GM21717 (cell line): ENCODE results near the gene TCAIM.
A peak's percentile ranks its signal among the peaks of the same experiment; 100 is the strongest.
"Not testable (repeated sequence)": the region's sequence is repeated elsewhere in the genome, so short reads cannot be mapped to it uniquely, and the experiment has no call there.

Experiments used
- ATAC-seq: cut with Tn5 transposase; IDR thresholded peaks from one replicate; pipeline ENCODE4 v1.9.1; 2021; ENCODE audit warnings: mild to moderate bottlenecking, moderate library complexity; ENCODE audit not compliant: unreplicated experiment

TCAIM gene

GRCh38 chr3:44414517-44415090 lies 76.0 kb downstream of the TCAIM start:
- no peak for ATAC-seq

DNA sequence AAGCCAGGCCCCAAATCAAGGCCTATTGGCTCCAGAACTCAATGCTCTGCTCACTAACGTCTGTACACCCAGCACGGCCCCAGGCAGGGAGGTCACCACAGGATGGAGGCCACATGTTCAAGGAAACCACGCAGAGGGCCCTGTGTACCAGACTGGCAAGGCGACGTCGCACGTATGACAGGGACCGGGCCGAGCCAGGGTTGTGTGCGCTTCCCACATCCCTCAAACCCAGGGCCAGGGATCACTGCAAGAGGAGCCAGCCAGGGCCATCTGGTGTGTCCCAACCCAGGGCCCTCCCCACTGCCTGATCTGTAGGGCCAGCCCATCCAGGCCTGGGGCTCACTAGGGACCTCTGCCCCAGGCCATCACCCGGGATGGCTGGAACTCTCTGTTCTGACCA lies 76.9 kb downstream of the TCAIM start:
- no peak for ATAC-seq

GRCh38 chr3:44416031-44417030 lies 77.8 kb downstream of the TCAIM start:
- ATAC-seq = no peak

- ATAC-seq = not testable (repeated sequence)
Observed at GRCh38 chr3:44418118-44418517, 79.6 kb downstream of the TCAIM start.

- no peak for ATAC-seq
Observed at GRCh38 chr3:44418549-44418948, 80.0 kb downstream of the TCAIM start.

GRCh38 chr3:44419116-44419922 lies 80.8 kb downstream of the TCAIM start:
- no peak for ATAC-seq

GRCh38 chr3:44419923-44420650 lies 81.5 kb downstream of the TCAIM start:
- no peak for ATAC-seq

GRCh38 chr3:44420676-44421075 lies 82.1 kb downstream of the TCAIM start:
- ATAC-seq = no peak

- ATAC-seq = no peak
Observed at GRCh38 chr3:44421280-44421679, 82.7 kb downstream of the TCAIM start.

DNA sequence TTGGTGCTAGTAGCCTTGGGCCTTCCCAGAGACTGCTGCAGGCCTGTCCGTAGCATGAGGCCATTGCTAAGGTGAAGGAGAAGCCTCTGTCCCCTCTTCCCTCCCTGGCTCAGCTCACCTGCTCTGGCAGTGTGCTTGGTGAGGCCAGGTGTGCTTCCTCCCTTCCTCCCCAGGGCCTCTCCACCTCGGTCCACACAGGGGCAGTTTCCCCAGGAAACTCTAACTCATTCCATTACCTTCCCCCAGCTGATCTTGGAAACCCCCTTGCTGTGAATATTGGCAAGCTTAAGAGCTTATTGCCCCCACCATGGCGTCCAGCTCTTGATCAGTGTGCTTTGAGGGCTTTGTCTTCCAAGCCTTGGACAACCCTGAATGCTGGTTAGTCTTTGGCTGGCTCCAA lies 86.2 kb downstream of the TCAIM start:
- no peak for ATAC-seq

DNA sequence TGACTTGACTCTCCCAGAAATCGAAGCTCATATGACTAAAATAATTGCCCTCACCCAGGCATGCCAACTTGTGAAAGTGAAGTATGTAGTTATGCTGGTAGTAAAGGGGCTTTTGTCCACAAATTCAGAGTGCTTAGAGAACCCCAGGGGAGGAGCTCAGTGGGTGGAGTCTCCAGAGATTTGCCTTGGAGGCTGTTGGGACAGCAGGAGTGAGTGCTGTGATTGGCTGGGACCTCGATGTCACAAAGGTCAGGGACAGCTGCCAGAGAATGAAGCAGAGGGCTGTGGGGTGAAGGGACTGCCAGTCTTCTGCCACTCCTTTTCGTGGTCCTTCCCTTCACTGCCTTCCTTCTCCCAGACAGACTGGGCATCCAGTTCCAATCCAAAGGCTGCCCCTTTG lies 89.1 kb downstream of the TCAIM start:
- ATAC-seq = no peak

DNA sequence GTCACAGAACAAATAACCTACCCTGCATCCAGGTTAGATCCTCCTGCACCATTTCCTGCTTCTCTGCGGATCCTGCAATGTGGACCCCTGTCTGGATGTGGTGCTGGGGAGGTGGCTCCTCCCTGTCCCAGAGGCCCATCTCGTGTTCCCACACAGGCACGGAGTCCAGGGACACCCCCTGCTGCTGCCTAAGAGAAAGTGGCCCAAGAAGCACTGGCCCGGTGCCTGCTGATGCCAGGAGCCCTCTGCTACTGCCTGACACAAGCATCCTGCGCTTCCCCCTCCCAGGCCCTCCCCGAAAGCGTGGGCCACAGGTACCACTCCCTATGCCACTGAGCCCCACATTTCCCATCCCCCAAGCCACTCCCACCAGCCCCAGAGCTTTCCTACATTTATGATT lies 90.3 kb downstream of the TCAIM start:
- no peak for ATAC-seq

GRCh38 chr3:44429459-44429858 lies 90.9 kb downstream of the TCAIM start:
- ATAC-seq = no peak

DNA sequence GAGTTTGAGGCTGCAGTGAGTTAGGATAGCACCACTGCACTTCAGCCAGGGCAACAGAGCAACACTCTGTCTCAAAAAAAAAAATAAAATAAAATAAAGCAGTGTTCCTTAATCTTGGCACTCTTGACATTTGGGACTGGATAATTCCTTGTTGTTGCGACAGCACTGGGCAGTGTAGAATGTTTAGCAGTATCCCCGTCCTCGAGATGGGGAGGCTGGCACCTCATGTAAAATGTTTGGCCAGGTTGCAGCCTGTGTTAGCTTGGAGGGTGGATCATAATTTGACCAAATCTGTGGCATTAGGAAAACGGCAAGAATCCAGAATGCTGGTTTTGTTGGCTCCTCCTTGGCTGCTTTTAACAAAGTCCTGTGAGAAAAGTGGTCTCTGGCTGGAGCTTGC lies 91.9 kb downstream of the TCAIM start:
- no peak for ATAC-seq

DNA sequence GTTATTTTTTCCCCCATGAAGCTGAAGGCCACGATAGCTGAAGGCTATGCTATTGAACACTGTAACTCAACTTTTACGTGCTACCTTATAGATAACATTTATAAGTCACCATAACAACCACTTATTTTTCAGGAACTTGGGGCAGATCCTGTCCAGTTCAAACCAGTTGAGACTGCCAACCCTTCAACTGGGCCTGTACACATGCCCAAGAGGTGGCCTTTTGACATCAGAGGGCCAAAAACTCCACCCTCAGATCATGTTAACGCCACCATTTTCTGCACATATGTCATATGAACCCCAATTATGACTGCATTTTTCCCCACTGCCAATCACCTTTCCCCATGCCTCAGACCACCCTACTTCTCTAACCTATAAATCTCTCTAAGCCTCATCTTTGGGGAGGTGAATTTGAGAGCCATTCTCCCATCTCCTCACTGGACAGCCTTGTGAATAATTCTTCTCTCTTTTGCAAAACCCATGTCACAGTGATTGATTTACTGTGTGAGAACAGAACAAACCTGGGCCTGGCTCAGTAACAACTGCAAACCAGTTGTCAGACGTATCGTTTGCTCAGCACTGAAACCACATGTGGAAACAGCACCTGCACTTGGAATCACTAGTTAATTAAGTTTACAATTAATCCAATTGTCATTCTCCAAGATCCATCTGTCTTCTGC lies 96.4 kb downstream of the TCAIM start:
- no peak for ATAC-seq

DNA sequence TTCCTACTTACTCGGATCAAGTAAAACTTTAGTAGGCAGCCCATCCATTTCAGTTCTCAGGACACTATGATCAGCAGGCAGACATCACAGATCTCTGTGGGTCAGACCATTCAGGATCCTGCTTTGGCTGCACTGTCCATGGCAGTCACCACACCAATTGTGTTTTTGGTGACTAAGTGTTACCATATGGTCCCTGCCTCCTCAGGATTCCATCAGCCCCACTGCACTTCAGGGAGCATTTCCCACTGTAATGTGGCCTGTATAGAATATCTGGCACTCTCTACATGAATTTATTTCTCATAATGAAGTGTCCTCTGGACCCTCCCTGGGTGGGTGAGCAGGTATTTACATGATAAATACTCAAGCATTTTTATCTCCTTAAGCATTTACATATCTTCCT lies 97.6 kb downstream of the TCAIM start:
- ATAC-seq = no peak

GRCh38 chr3:44437800-44438199 lies 99.2 kb downstream of the TCAIM start:
- ATAC-seq = no peak

GRCh38 chr3:44439499-44440295 lies 101.1 kb downstream of the TCAIM start:
- peak; percentile 91 for ATAC-seq

GRCh38 chr3:44442596-44443309 lies 104.2 kb downstream of the TCAIM start:
- no peak for ATAC-seq
